HG02981 (cell line): Measurements from ENCODE around the gene PLPPR3.

Experiments
- ATAC-seq: cut with Tn5 transposase; IDR thresholded peaks from one replicate; pipeline ENCODE4 v1.9.1; 2021; ENCODE audit warnings: mild to moderate bottlenecking, moderate library complexity; ENCODE audit not compliant: unreplicated experiment

The PLPPR3 gene

GRCh38 chr19:797528-798414 lies 24.0 kb downstream of the PLPPR3 start:
- peak; percentile 36 for ATAC-seq

- peak; percentile 71 for ATAC-seq
Observed at GRCh38 chr19:796692-797527, 24.8 kb downstream of the PLPPR3 start, which contains the start of gene PTBP1. TSS of gene PTBP1 (plus strand) at chr19:797452. CDS start at chr19:797498, 46 bp downstream.

GRCh38 chr19:795691-796581 lies 25.8 kb downstream of the PLPPR3 start:
- no peak for ATAC-seq

GRCh38 chr19:795073-795611 lies 26.6 kb downstream of the PLPPR3 start:
- ATAC-seq = no peak

GRCh38 chr19:793806-794205 lies 27.9 kb downstream of the PLPPR3 start:
- no peak for ATAC-seq

- ATAC-seq = no peak
Observed at GRCh38 chr19:792306-792885, 29.4 kb downstream of the PLPPR3 start.

- no peak for ATAC-seq
Observed at GRCh38 chr19:791567-792305, 30.0 kb downstream of the PLPPR3 start.

- ATAC-seq = no peak
Observed at GRCh38 chr19:791007-791566, 30.7 kb downstream of the PLPPR3 start.

GRCh38 chr19:789701-790060 lies 32.1 kb downstream of the PLPPR3 start:
- no peak for ATAC-seq

- no peak for ATAC-seq
Observed at GRCh38 chr19:788983-789700, 32.6 kb downstream of the PLPPR3 start.

- no peak for ATAC-seq
Observed at GRCh38 chr19:788686-788982, 33.1 kb downstream of the PLPPR3 start.

GRCh38 chr19:787536-787935 lies 34.2 kb downstream of the PLPPR3 start:
- no peak for ATAC-seq

- no peak for ATAC-seq
Observed at GRCh38 chr19:784541-784940, 37.2 kb downstream of the PLPPR3 start.

- no peak for ATAC-seq
Observed at GRCh38 chr19:782878-783668, 38.7 kb downstream of the PLPPR3 start.

GRCh38 chr19:782185-782877 lies 39.4 kb downstream of the PLPPR3 start:
- ATAC-seq = no peak

- ATAC-seq = no peak
Observed at GRCh38 chr19:781800-782184, 40.0 kb downstream of the PLPPR3 start.

- no peak for ATAC-seq
Observed at GRCh38 chr19:780935-781334, 40.8 kb downstream of the PLPPR3 start.
